ENCODE data around the gene TAC1. TPM values are rescaled to one million over a fixed set of nuclear protein-coding genes. Genes with fewer than 3 reads are reported as not detected.

The TAC1 gene
- total RNA-seq: not detected

- Mint-ChIP-seq H3K4me3 (no peak within 1 kb of the TSS), H3K27ac (no peak within 1 kb of the TSS)
Observed at GRCh38 chr7:97731736-97732564, at the start of gene TAC1. Gene TAC1, plus strand, starts transcription at chr7:97732086. Its CDS starts 527 bp downstream, at chr7:97732613.

GRCh38 chr7:97685952-97686351 is 45.9 kb upstream of the TAC1 start:
- Mint-ChIP-seq H3K4me1 (no peaks in the 10 kb centered on the region), H3K27me3 (no peaks in the 10 kb centered on the region), H3K9me3 (no peaks in the 10 kb centered on the region), H3K4me3 (no peak overlapping the region), H3K36me3 (no peaks in the 10 kb centered on the region), H3K27ac (no peak overlapping the region)
- DNase-seq (no peak), ATAC-seq (ENCODE audit: low read depth) (no peak)
- POLR2A ChIA-PET: no interaction called here

More at GRCh38 chr7:97731736-97732564, at the start of gene TAC1:
- H3K9me3 Mint-ChIP-seq: peaks cover 3% of the 10 kb centered on the region
- H3K4me1 Mint-ChIP-seq: peaks cover 8% of the 10 kb centered on the region
- ATAC-seq (ENCODE audit: low read depth) (no peak), DNase-seq (no peak)
- POLR2A ChIA-PET: no interaction called here
- H3K36me3 Mint-ChIP-seq: peaks cover 3% of the 10 kb centered on the region
- peaks cover 52% of the 10 kb centered on the region for H3K27me3 Mint-ChIP-seq

GRCh38 chr7:97693586-97693985 is 38.3 kb upstream of the TAC1 start:
- H3K27ac Mint-ChIP-seq: no peak overlapping the region
- H3K4me1 Mint-ChIP-seq: no peaks in the 10 kb centered on the region
- no peak for DNase-seq
- POLR2A ChIA-PET: no interaction called here
- no peak overlapping the region for H3K4me3 Mint-ChIP-seq
- H3K9me3 Mint-ChIP-seq: no peaks in the 10 kb centered on the region
- no peaks in the 10 kb centered on the region for H3K27me3 Mint-ChIP-seq
- H3K36me3 Mint-ChIP-seq: no peaks in the 10 kb centered on the region
- no peak for ATAC-seq (ENCODE audit: low read depth)

GRCh38 chr7:97694355-97694754 is 37.5 kb upstream of the TAC1 start:
- Mint-ChIP-seq H3K4me1 (no peaks in the 10 kb centered on the region), H3K4me3 (no peak overlapping the region), H3K27me3 (no peaks in the 10 kb centered on the region), H3K27ac (no peak overlapping the region), H3K36me3 (no peaks in the 10 kb centered on the region), H3K9me3 (no peaks in the 10 kb centered on the region)
- ATAC-seq (ENCODE audit: low read depth): no peak
- DNase-seq: no peak
- POLR2A ChIA-PET: no interaction called here

GRCh38 chr7:97697396-97697795 is 34.5 kb upstream of the TAC1 start:
- Mint-ChIP-seq H3K4me3 (no peak overlapping the region), H3K27me3 (no peaks in the 10 kb centered on the region), H3K36me3 (no peaks in the 10 kb centered on the region), H3K9me3 (no peaks in the 10 kb centered on the region), H3K27ac (no peak overlapping the region), H3K4me1 (no peaks in the 10 kb centered on the region)
- ATAC-seq (ENCODE audit: low read depth) (no peak), DNase-seq (no peak)
- POLR2A ChIA-PET: no interaction called here

- no peak overlapping the region for H3K27ac Mint-ChIP-seq
- no peaks in the 10 kb centered on the region for H3K4me1 Mint-ChIP-seq
- peaks cover 6% of the 10 kb centered on the region for H3K27me3 Mint-ChIP-seq
- POLR2A ChIA-PET: no interaction called here
- no peak overlapping the region for H3K4me3 Mint-ChIP-seq
- ATAC-seq (ENCODE audit: low read depth) (no peak), DNase-seq (no peak)
- no peaks in the 10 kb centered on the region for H3K36me3 Mint-ChIP-seq
- H3K9me3 Mint-ChIP-seq: no peaks in the 10 kb centered on the region
Observed at GRCh38 chr7:97722386-97722785, 9.5 kb upstream of the TAC1 start.

GRCh38 chr7:97732565-97733275 is 834 bp downstream of the TAC1 start:
- Mint-ChIP-seq H3K27me3 (peaks cover 52% of the 10 kb centered on the region), H3K4me1 (peaks cover 8% of the 10 kb centered on the region), H3K36me3 (peaks cover 3% of the 10 kb centered on the region), H3K9me3 (peaks cover 3% of the 10 kb centered on the region), H3K27ac (no peak overlapping the region), H3K4me3 (peak overlapping the region; percentile 25)
- DNase-seq (peak; percentile 26), ATAC-seq (ENCODE audit: low read depth) (no peak)
- POLR2A ChIA-PET: no interaction called here

GRCh38 chr7:97733276-97734161 is 1.6 kb downstream of the TAC1 start:
- POLR2A ChIA-PET: no interaction called here
- H3K27ac Mint-ChIP-seq: no peak overlapping the region
- H3K4me3 Mint-ChIP-seq: peak overlapping the region; percentile 25
- H3K9me3 Mint-ChIP-seq: peaks cover 3% of the 10 kb centered on the region
- peaks cover 54% of the 10 kb centered on the region for H3K27me3 Mint-ChIP-seq
- DNase-seq (peak; percentile 36), ATAC-seq (ENCODE audit: low read depth) (no peak)
- peaks cover 3% of the 10 kb centered on the region for H3K36me3 Mint-ChIP-seq
- H3K4me1 Mint-ChIP-seq: peaks cover 8% of the 10 kb centered on the region

GRCh38 chr7:97734255-97734654 is 2.4 kb downstream of the TAC1 start:
- Mint-ChIP-seq H3K9me3 (peaks cover 3% of the 10 kb centered on the region), H3K27ac (no peak overlapping the region), H3K4me3 (no peak overlapping the region), H3K27me3 (peaks cover 56% of the 10 kb centered on the region), H3K4me1 (peaks cover 8% of the 10 kb centered on the region), H3K36me3 (peaks cover 3% of the 10 kb centered on the region)
- POLR2A ChIA-PET: no interaction called here
- ATAC-seq (ENCODE audit: low read depth) (no peak), DNase-seq (no peak)

GRCh38 chr7:97735075-97735474 is 3.2 kb downstream of the TAC1 start:
- H3K4me3 Mint-ChIP-seq: no peak overlapping the region
- POLR2A ChIA-PET: no interaction called here
- H3K27ac Mint-ChIP-seq: no peak overlapping the region
- peaks cover 3% of the 10 kb centered on the region for H3K9me3 Mint-ChIP-seq
- ATAC-seq (ENCODE audit: low read depth) (no peak), DNase-seq (no peak)
- peaks cover 54% of the 10 kb centered on the region for H3K27me3 Mint-ChIP-seq
- H3K36me3 Mint-ChIP-seq: peaks cover 3% of the 10 kb centered on the region
- H3K4me1 Mint-ChIP-seq: peaks cover 8% of the 10 kb centered on the region

GRCh38 chr7:97748482-97748881 is 16.6 kb downstream of the TAC1 start:
- no peak overlapping the region for H3K4me3 Mint-ChIP-seq
- POLR2A ChIA-PET: no interaction called here
- H3K36me3 Mint-ChIP-seq: no peaks in the 10 kb centered on the region

GRCh38 chr7:97751566-97751965 is 19.7 kb downstream of the TAC1 start:
- Mint-ChIP-seq H3K27me3 (peaks cover 9% of the 10 kb centered on the region), H3K9me3 (no peaks in the 10 kb centered on the region), H3K27ac (no peak overlapping the region), H3K4me1 (no peaks in the 10 kb centered on the region), H3K4me3 (no peak overlapping the region), H3K36me3 (no peaks in the 10 kb centered on the region)
- POLR2A ChIA-PET: no interaction called here
- ATAC-seq (ENCODE audit: low read depth) (no peak), DNase-seq (no peak)

More at GRCh38 chr7:97748482-97748881, 16.6 kb downstream of the TAC1 start:
- no peak for ATAC-seq (ENCODE audit: low read depth)
- Mint-ChIP-seq H3K27me3 (peaks cover 6% of the 10 kb centered on the region), H3K4me1 (no peaks in the 10 kb centered on the region), H3K9me3 (no peaks in the 10 kb centered on the region), H3K27ac (no peak overlapping the region)
- no peak for DNase-seq

- Mint-ChIP-seq H3K36me3 (no peaks in the 10 kb centered on the region), H3K27me3 (peaks cover 9% of the 10 kb centered on the region), H3K4me3 (no peak overlapping the region), H3K4me1 (no peaks in the 10 kb centered on the region), H3K9me3 (no peaks in the 10 kb centered on the region), H3K27ac (no peak overlapping the region)
- POLR2A ChIA-PET: no interaction called here
- DNase-seq: no peak
- no peak for ATAC-seq (ENCODE audit: low read depth)
Observed at GRCh38 chr7:97752215-97752614, 20.3 kb downstream of the TAC1 start.
